Neural progenitor cell (in vitro differentiated cells): ENCODE data around the gene SNX1.

Source experiments
- CTCF ChIP-seq: fragments of 200-600 bp; sonication (generic); IDR thresholded peaks from 2 replicates; pipeline ENCODE4 v1.5.1; 2017; ENCODE audit warnings: antibody characterized with exemption, mild to moderate bottlenecking
- EZH2phosphoT487 ChIP-seq: fragments of 200-600 bp; sonication (generic); IDR thresholded peaks from 2 replicates; pipeline ENCODE4 v1.6.1; 2017; ENCODE audit warnings: antibody characterized with exemption

- TF ChIP-seq CTCF (no peak), EZH2phosphoT487 (no peak)
Observed at GRCh38 chr15:64051407-64052259, 44.1 kb upstream of the SNX1 start.
